Ishikawa (cell line): Measurements from ENCODE around the gene TPPP2.

Source experiments
- CEBPB ChIP-seq: IDR thresholded peaks from 2 replicates; pipeline ENCODE4 v1.6.1; 2012
- EGR1 ChIP-seq: IDR thresholded peaks from 2 replicates; pipeline ENCODE4 v1.6.1; 2012
- EP300 ChIP-seq: IDR thresholded peaks from 2 replicates; pipeline ENCODE4 v1.6.1; 2012; ENCODE audit warnings: borderline replicate concordance
- FOXM1 ChIP-seq: IDR thresholded peaks from 2 replicates; pipeline ENCODE4 v1.6.1; 2012; ENCODE audit warnings: low read depth, borderline replicate concordance
- MAX ChIP-seq: IDR thresholded peaks from 2 replicates; pipeline ENCODE4 v1.6.1; 2012
- NFIC ChIP-seq: IDR thresholded peaks from 2 replicates; pipeline ENCODE4 v1.6.1; 2012
- REST ChIP-seq: IDR thresholded peaks from 2 replicates; pipeline ENCODE4 v1.6.1; 2012; ENCODE audit warnings: low read depth, mild to moderate bottlenecking
- TAF1 ChIP-seq: IDR thresholded peaks from 2 replicates; pipeline ENCODE4 v1.6.1; 2012; ENCODE audit warnings: low read depth, mild to moderate bottlenecking
- TEAD4 ChIP-seq: IDR thresholded peaks from 2 replicates; pipeline ENCODE4 v1.6.1; 2012
- USF1 ChIP-seq: IDR thresholded peaks from 2 replicates; pipeline ENCODE4 v1.6.1; 2012
- YY1 ChIP-seq: IDR thresholded peaks from 2 replicates; pipeline ENCODE4 v1.6.1; 2012; ENCODE audit warnings: low read depth
- ZBTB7A ChIP-seq: IDR thresholded peaks from 2 replicates; pipeline ENCODE4 v1.6.1; 2012; ENCODE audit warnings: low read depth

Gene TPPP2

GRCh38 chr14:21054123-21054767 is 24.2 kb downstream of the TPPP2 start:
- TF ChIP-seq NFIC = no peak
- no peak for TF ChIP-seq TAF1
- TF ChIP-seq REST = no peak

- no peak for TF ChIP-seq TAF1
- no peak for TF ChIP-seq REST
- TF ChIP-seq EP300 = no peak
- no peak for TF ChIP-seq YY1
Measured at GRCh38 chr14:21054768-21055145, 24.7 kb downstream of the TPPP2 start.

- TF ChIP-seq REST = no peak
- TF ChIP-seq ZBTB7A = no peak
Measured at GRCh38 chr14:21055432-21056117, 25.6 kb downstream of the TPPP2 start.

- TF ChIP-seq CEBPB (no peak), TEAD4 (no peak), EP300 (no peak), MAX (no peak), YY1 (no peak), USF1 (no peak), EGR1 (no peak), FOXM1 (no peak), NFIC (no peak), REST (no peak)
Measured at GRCh38 chr14:21056520-21057163, 26.6 kb downstream of the TPPP2 start.
